Dermis blood vessel endothelial cell (primary cell): ENCODE results near the gene MCF2L2. TPM values are rescaled to one million over a fixed set of nuclear protein-coding genes. Genes with fewer than 3 reads are reported as not detected.
A peak's percentile ranks its signal among the peaks of the same experiment; 100 is the strongest.

Experiments used
- DNase-seq: peaks from one replicate; pipeline ENCODE4 v3.0.0; 2010
- total RNA-seq: library from RNA; depleted of rRNA; stranded (reverse); fragments of >200 nt; gene quantifications from 2 replicates; pipeline ENCODE4 v1.2.3, GENCODE V29; 2014

MCF2L2 gene
- total RNA-seq, 1 donor from 2014 or later = 0.34 TPM

DNA sequence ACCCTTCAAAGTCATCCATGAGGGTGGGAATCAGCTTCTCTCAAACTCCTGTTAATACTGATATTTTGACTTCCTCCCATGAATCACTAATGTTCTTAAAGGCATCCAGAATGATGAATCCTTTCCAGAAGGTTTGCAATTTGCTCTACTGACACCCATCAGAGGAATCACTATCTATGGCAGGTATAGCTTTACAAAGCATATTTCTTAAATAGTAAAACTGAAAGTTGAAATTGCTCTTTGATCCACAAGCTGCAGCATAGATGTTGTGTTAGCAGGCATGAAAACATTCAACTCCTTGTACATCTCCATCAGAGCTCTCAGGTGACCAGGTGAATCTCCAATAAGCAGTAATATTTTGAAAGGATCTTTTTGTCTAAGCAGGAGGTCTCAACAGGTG, 109.0 kb downstream of the MCF2L2 start:
- no peak for DNase-seq

DNA sequence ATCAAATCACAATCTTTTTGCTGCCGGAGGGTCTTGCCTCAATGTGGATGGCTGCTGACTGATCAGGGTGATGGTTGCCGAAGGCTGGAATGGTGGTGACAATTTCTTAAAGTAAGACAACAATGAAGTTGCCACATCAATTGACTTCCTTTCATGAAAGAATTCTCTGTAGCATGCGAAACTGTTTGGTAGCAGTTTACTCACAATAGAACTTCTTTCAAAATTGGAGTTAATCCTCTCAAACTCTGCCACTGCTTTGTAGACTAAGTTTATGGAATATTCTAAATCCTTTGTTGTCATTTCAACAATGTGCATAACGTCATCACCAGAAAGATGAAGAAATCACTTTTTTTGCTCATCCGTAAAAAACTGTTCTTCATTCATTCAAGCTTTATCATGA, 109.5 kb downstream of the MCF2L2 start:
- no peak for DNase-seq

DNA sequence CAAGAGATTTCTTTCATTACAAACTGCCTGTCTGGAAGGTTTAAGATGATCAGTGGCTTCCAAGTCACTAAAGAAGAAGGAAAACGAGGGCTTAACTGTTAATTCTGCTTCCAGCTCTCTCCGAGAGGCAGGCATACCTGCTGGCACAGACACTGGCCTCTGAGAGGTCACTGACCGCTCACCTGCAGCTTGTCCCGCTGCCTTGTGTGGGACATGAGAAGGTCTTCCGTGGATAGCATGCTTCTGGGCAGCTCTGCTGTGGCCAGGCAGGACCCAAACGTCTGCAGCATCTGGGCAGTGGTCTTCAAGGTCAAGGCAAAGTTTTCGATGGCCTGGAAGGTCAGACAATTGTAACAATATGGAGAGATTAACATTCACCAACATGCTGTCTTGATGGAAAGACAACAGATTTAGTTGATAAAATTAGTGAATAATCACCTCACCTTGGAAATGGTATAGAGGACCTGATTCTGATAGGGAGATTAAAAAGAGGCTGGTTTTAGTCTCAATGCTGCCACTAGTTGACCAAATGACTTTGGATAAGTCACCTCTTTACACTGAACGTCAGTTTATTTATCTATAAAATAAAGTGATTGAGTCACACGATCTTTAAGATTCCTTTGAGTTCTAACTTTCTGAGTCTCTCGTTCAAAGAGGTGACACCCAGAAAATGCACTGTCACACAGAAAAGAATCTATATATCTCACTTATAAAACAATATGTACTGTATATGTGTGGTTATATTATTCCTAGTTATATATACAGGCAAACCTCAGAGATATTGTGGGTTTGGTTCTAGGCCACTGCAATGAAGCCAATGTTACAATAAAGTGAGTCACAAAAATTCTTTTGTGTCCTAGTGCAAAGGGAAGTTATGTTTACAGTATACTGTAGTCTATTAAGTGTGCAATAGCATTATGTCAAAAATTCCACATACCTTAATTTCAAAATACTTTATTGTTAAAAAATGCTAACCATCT, 110.2 kb downstream of the MCF2L2 start:
- DNase-seq = peak; percentile 21

DNA sequence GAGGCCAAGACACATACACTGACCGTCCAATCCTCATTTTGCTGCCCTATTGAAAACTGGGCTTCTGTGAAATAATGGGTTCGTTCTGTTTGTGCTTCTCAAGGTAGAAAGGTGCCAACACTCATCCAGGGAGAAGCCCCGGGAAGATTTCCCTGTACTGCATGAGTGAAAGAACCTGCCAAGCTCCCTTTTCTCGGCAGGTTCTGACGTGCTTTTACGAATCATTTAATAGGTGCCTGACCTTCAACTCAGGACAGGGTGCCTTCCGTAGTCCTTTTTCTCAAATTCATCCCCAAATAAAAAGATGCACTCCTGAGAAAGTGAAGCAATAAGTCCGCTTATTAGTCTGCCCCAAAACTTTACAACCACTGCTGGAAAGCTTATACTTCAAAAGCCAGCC, 111.1 kb downstream of the MCF2L2 start:
- no peak for DNase-seq

DNA sequence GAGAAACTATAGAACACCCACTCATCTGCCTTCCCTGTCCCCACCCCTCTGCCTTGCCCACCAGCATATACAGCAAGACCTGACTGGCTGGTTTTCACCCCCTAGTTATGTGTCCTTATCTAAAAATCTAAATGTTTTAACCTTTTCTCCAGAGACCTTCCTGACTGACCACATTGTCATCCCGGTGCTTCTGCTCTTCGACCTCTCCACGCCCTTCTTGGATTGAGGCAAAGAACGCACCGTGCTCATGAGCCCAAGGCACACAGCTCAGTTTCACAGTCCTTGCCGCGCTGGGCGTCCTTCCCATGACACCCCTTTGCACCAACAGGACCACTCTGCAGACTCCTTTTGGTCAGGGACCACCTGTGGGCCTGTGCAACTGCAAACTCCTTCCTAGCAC, 112.7 kb downstream of the MCF2L2 start:
- DNase-seq = no peak

DNA sequence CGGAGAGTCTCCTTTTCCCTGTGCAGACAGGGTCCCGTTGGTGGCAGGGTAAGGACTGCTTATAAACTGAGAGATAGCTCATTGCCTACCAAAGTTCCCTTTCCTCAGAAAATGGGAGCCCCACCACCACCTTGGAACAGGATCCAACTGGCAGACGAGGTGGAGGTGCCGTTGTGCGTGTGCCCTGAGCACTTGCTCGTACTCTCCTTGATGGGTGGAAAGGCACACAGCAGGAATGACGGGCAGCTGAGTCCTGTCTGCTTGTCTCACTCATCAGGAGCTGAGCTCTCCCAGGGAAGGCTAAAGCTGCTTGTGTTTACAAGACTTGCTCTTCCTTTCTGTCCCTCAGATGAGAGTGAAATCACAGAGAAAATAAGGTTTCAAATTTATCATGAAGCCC, 114.7 kb downstream of the MCF2L2 start:
- no peak for DNase-seq

DNA sequence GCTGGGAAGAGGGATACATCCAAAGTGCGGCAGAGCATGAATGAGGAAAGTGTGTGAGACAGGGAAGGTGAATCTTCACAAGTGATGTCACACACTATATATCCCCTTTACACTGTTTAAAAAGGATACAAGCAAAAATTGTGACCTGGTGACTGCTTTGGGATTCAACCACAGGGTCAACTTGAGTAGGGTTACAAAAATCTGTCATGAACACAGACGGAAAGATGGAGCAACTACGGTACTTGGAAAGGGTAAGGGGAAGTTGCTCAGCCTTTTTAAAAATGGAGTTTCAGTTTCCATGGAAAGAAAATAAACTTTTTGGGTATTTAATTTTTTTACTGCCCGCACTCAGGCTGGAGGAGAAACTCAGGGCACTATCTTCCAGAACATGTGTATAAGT, 115.1 kb downstream of the MCF2L2 start:
- DNase-seq = no peak

DNA sequence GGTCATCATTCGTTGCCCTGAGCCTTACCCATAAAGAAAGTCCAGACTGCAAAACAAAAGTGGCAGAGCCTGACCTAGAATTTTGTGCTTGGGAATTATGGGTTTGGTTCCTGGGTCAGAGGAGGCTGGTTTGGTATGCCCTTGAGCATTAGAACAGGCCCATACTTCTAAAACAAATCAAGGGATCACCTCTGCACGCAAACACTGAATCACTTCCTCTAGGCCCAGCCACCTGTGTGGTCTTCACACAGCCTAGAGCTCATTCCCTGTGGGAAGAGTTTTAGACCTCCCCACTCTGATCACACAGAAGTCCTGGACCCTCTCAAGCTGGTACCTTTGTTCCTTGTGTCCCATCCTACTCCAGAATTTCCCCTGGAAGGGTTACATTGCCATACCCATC, 116.0 kb downstream of the MCF2L2 start:
- DNase-seq = no peak

DNA sequence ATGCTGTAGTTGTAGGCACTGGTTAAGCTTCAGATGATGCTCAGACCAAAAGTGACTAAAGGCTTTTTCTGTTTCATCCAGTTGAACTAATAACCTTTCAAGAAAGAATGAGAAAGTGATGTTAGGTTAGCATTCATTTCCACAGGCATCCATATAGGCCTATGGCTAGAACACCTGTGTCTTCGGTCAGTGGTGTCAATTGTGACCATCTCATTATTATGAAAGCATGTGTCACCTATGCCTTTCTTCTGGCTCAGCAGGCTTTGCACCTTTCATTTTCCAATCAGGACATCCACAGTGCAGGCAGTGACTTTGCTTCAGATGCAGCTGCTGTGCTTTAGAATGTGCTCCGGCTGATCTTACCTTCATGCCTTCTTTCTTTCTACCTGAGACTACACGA, 117.5 kb downstream of the MCF2L2 start:
- no peak for DNase-seq

DNA sequence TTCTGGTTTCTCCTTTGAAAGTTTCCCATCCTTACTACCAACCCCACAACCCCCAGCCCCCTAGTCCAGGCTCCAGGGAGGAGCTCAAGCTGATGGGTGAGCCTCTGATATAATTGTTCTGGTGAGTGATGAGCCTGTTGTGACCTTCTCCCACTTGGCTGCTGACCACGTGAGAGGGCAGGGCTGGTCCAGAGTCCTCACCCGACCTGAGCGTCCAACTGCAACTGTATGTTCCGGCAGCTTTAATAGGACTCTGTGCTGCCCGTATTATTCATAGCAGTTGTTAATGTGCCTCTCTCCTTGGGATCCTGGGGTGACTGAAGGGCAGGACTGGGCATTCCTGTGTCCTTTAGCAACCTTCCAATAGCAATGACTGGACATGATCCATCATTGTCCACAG, 119.1 kb downstream of the MCF2L2 start:
- DNase-seq = no peak

DNA sequence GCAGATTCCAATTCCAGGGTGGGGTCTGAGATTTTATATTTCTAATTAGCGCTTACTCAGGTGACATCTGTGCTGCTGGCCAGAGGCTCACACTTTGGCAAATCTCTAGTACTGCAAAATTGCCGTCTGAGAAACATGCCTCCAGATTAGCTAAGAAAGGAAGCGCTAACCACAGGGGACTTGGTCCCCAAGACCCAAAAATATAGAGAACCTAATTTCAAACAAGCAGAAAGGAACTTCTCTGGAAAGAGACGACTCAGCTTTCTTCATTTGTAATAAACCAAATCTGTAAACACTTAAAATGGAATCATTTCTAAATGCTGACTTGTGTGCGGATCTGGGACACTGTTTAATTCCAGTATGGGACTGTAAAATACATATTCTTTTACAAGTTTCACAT, 119.7 kb downstream of the MCF2L2 start:
- no peak for DNase-seq

DNA sequence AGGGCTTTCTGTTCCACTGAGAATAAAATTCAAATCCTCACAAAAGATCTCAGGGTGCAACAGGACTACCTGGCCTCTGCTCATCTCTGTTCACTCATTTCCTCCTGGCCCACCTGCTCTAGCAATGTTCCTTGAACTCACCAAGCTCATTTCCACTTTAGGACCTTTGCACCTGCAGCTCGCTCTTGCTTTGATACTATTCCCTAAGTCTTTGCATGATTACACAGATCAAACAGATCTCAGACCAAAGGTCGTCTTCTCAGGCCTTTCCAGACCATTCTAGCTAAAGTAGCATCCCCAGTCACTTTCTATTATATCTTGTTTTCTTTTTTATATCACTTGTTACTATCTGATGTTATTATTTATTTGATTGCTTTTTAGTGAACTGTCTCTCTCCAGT, 120.7 kb downstream of the MCF2L2 start:
- DNase-seq = no peak

DNA sequence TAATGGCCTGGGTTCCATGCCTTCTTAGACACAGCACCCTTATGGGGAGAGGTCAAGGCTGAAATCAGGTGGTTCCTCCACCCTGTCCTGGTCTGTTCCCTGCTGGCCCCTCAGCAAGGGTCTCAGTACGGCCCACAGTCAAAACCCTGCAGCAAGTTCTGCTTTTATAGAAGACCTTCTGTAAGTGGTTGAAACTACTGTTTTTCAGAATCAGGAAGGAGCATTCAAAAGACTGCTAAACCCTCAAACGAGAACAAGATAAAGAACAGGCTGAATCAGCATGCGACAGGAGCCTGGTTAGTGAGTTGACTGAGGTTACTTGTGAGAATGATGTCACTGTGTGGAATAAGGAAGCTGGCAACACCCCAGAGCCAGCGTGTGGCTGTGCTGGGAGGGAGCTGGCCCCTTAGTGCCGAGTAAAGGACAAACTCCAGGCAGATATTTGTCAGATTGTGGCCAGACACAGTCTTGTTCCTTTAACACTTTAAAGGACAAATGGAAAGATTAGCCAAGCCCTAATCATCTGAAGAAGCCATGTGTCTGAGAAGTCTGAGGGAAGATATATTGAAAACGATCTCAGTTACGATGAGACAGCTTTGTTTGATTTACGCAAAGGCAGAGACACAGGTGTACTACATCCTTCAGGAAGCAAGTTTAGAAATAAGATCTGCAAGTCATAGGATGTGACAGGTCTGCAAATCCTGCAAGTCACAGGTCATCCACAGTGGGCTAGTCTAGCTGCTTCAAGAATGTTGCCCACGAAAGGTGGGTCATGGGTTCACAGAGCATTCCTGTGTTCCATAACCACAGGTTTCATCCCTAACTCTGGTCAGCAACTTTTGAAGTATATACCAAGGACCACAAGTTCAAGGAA, 121.4 kb downstream of the MCF2L2 start:
- peak; percentile 30 for DNase-seq

DNA sequence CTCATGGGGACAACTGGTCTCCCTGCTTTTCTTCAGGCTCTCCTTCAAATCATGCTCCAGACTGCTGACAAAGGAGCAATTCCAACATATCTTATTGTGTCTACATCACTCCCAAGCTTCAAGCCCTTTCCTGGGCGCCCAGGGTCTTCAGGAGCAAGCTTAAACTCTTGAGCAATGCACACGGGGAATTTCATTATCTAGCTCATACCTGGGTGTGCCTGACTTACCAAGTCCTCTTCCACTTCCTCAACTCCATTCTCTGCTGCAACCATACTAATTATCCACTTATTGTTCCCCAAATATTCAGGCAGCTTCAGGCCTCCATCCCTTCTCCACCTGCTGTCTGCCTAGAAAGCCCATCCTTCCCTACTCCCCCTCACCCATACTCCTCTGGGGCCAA, 124.7 kb downstream of the MCF2L2 start:
- DNase-seq = no peak

DNA sequence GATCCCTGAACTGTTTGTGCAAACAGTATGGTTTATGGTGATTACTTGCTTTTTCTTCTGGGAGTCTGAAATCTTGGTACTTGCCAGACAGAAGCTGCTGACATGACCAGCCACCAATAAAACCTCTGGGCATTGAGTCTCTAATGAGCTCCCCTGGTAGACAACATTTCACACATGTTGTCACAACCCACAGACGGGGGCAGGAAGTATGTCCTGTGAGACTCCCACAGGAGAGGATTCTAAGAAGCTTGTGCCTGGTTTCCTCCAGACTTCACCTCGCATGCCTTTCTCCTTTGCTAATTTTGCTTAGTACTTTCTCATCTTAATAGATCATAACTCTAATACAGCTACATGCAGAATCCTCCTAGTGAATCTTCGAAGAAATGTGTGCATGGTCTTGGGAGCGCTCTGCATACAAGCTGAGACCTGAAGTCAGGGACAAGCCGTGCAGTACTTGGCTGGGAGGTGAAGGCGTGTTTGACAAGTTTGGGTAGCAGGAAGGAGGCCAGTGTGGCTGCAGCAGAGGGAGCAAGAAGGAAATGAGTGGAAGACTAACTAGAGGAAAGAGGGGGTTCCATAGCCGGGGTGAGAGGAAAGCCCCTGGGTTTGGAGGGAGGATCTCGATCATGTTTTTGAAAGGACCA, 126.4 kb downstream of the MCF2L2 start:
- peak; percentile 23 for DNase-seq

DNA sequence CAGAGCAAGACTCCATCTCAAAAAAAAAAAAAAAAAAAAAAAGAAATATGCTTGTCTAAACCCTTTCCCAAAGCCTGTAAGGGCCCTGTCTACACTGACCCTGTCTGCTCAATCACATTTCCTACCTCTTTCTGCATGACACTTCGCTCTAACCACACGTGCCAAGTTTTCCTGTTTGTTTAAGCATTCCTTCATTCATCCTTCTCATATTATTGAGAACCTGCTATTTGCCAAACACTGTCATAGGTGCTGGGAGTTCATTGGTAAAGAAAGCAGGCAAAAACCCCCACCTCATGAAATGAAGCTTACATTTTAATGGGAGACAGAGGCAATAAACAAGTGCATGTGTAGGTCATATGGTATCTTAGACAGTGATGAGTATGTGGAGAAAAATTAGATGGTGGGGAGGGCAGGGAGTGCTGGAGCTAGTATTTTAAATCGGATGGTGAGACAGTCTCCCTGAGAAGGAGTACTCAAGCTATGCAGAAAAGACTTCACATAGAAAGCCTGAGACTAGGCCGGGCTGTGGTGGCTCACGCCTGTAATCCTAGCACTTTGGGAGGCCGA, 127.3 kb downstream of the MCF2L2 start:
- DNase-seq = no peak

DNA sequence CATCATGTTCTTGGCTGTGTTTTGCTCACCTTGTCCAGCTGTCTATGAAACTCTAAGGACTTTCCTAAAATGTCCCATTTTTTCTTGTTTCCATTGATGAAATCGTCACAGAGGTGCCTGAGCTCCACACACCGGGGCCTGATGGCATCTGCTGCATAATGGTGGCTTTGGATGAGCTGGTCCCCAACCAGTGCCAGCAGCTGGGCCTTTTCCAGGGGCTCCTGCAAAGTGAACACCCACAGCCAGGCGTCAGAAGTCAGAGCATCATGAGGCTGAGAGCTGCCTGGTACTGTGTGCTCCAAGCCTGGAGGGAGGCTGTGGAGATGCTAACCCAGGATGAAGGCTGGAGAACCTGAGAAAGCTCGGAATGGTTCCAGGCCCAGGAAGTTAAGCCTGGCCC, 128.4 kb downstream of the MCF2L2 start:
- DNase-seq = no peak

DNA sequence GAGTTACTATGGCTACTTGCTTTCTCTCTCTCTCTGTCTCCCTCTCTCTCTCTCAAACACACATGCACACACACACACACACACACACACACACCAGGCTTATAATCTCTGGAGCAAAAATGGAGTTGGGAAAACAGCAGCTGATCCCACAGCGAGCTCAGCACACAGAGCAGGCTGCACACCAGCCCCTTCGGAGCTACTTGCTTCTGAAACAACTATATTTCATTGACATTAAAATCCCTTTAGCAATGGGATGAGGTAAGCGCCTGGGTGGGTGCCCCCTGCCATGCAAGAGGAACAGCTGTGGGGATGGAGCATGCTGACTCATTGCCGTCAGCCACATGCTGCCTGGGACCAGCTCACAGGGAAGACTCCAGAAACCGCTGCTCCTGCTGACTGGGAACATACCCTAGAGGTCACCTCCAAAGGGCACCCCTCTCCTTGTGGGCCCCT, 129.7 kb downstream of the MCF2L2 start:
- peak; percentile 45 for DNase-seq

DNA sequence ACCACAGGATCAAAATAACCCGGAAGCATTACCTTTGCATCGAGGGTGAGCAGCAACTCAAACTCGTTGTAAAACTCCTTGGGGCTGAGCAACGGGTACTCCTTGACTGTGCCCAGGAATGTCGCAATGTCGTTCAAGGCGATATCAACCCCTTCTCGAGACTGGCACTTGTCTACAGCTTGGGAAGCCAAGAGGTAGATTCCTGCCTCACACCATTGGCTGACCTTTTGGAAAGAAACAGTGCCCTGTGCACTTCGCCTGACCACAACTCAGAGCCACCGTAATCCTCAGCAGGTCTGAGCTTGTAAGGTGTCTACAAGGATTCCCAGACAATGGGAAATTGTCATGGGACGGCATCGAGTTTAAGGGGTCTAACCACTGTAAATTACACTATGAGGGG, 131.5 kb downstream of the MCF2L2 start:
- DNase-seq = no peak

DNA sequence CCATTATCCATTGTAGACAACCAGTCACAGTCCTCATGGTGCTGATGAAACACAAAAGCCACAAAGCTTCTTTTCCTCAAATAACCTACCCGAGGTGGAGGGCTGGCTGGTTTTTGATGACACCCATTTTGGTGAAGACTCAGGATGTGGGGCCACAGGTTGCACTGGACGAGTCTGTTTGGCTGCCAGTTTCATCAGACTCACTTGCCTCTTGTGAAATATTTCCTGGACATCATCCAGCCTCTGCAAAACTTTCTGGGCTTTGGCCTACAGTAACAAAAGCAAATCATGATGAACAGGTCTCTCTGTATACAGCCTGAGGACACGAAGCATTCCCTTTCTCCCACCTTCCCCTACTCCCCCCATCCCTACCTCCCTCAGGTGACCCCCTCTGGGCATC, 133.2 kb downstream of the MCF2L2 start:
- no peak for DNase-seq

DNA sequence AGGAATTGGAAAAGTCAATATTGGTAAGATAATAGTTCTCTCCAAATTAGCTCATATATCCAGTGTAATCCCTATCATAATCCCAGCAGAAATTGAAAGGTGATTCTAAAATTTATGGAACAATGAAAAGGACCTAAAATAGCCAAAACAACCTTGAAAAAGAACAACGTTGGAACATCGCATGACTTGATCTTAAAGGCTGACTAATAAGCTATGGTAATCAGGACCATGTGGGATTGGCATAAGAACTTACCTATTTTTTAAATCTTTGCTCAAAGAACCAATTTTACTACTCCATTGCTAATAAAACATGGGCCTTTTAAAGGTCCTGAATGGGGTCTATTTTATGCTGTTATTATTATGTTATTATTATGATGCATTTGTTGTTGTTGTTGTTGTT, 134.5 kb downstream of the MCF2L2 start:
- no peak for DNase-seq

DNA sequence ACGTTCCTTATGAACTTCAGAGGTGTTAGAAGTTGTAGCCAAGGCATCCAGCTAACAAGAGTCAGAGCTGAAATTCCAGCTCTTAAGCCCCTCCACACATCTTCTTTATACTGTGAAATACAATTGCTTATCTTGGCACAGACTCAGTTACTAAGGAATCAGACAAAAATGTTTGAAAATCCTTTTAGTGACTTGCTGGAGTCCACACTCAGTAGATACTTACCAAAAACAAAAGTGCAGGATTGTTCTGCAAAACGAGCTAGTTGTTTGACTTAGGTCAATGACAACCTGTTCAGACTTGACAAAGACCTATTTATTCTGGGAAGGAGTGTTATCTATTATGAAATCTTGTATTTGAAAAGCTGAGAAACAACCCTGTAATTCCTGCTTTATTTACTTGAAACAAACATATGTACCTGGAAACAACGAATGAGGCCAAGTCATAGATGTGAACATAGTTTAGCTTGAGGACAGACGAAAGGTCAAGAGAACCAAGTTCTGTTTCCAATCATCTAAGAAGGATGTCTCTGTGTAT, 136.9 kb downstream of the MCF2L2 start:
- DNase-seq = peak; percentile 36
